GM12875 (cell line): ENCODE measurements around the gene KDM6A.

ENCODE experiments used
- H3K4me3 ChIP-seq: one replicate; pipeline ENCODE4 v1.5.1; 2011; ENCODE audit warnings: low read depth, low read length, control low read depth
- TF ChIP-seq, protein P1 (sequence below): IDR thresholded peaks from 2 replicates; pipeline ENCODE4 v1.5.1; 2011; ENCODE audit warnings: low read depth, mild to moderate bottlenecking, control low read depth, inconsistent platforms, low read length, moderate library complexity, borderline replicate concordance; ENCODE audit not compliant: insufficient read depth

KDM6A gene

GRCh38 chrX:44913656-44914531 lies 40.9 kb downstream of the KDM6A start:
- H3K4me3 ChIP-seq: no peak overlapping the region
- TF ChIP-seq, protein P1, sequence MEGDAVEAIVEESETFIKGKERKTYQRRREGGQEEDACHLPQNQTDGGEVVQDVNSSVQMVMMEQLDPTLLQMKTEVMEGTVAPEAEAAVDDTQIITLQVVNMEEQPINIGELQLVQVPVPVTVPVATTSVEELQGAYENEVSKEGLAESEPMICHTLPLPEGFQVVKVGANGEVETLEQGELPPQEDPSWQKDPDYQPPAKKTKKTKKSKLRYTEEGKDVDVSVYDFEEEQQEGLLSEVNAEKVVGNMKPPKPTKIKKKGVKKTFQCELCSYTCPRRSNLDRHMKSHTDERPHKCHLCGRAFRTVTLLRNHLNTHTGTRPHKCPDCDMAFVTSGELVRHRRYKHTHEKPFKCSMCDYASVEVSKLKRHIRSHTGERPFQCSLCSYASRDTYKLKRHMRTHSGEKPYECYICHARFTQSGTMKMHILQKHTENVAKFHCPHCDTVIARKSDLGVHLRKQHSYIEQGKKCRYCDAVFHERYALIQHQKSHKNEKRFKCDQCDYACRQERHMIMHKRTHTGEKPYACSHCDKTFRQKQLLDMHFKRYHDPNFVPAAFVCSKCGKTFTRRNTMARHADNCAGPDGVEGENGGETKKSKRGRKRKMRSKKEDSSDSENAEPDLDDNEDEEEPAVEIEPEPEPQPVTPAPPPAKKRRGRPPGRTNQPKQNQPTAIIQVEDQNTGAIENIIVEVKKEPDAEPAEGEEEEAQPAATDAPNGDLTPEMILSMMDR: no peak

DNA sequence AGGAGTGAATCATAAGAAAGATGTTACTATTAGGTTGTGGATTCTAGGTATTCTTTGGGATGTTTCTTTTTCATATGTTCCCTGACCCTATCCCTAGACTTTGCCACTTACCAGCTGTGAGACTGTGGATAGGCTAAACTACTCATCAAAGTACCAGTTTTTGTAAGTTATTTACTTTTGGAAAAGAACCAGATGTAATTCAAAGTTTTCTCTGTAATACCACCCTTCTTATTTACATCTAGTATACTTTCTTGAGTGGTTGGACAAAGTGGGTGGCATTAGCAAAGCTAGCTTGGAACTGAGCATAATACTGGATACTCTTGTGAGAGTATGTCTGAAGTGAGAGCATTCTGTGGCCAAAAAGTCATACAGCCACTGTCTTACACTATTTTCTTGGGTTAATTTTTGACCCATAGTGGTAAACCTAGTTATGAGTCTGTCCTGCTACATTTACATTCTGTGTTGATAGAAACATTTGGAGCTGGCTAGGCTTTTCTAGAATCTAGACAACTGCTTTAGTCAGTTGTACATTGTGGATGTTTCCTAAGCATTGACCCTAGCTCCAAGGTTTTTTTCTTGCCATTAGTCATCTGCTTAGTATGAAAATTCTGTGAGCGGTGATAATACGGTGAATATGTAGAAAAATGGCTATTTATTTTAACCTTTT lies 41.7 kb downstream of the KDM6A start:
- TF ChIP-seq, protein P1: no peak
- H3K4me3 ChIP-seq: no peak overlapping the region

GRCh38 chrX:44915361-44915868 lies 42.4 kb downstream of the KDM6A start:
- H3K4me3 ChIP-seq: no peak overlapping the region
- TF ChIP-seq, protein P1: no peak

GRCh38 chrX:44918722-44919121 lies 45.7 kb downstream of the KDM6A start:
- H3K4me3 ChIP-seq: no peak overlapping the region
- TF ChIP-seq, protein P1: no peak

DNA sequence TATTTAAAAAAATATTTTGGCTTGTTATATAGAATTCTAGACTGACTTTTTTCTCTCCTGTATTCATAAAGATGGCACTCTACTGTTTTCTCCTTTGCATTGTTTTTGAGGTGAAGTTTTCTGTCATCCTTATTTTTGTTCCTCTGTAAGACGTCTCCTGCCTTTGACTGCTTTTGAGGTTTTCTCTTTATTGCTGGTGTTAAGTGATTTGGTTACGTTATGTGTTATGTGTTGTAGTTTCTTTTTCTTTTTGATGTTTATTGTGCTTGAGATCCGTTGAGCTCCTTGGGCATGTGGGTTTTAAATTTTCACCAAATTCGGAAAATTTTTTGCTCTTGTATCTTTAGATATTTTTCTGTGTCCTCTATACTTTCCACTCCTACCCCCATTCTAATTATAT lies 50.0 kb downstream of the KDM6A start:
- H3K4me3 ChIP-seq: no peak overlapping the region
- TF ChIP-seq, protein P1: no peak

GRCh38 chrX:44927398-44927797 lies 54.4 kb downstream of the KDM6A start:
- TF ChIP-seq, protein P1: no peak
- no peak overlapping the region for H3K4me3 ChIP-seq
